A549 (cell line): ENCODE results near the gene LCOR. TPM values are rescaled to one million over a fixed set of nuclear protein-coding genes. Genes with fewer than 3 reads are reported as not detected.

ENCODE experiments used
- ATAC-seq, 2 experiments: fragments of 200-7000 bp in 1 of 2; fragments of >200 bp in 1 of 2; cut with Nextera tagmentation in 1 of 2; cut with Tn5 transposase in 1 of 2; 3 replicates each; pipeline versions ENCODE4 v1.8.0 to v1.9.1; 2018 to 2020; ENCODE audit warnings: mild to moderate bottlenecking in 1 of 2, moderate library complexity in 1 of 2
- CTCF ChIA-PET: fragments of 300-600 bp; sonication (Branson Sonifier 250); formaldehyde crosslinking; extraction: SDS; loops from one replicate; lab custom pipeline; 2021; ENCODE audit warnings: antibody characterized with exemption, inconsistent platforms; lab: Yijun Ruan, JAX
- POLR2A ChIA-PET: fragments of 350-600 bp; formaldehyde crosslinking; extraction: SDS; loops from one replicate; lab custom pipeline; 2021; ENCODE audit warnings: antibody characterized with exemption, inconsistent platforms; lab: Yijun Ruan, JAX
- DNase-seq, 2 experiments: peaks; one replicate each; pipeline versions ENCODE4 v3.0.0 to v3.0.0-alpha.2; 2011 to 2016; ENCODE audit warnings: low read depth in 1 of 2, low spot score in 1 of 2
- FAIRE-seq: peaks from 2 replicates; lab custom pipeline; 2011; peaks lifted over from hg19 to GRCh38; lab: Jason Lieb, UNC
- H3K27ac ChIP-seq, 2 experiments: fragments of >200 bp; sonication (Bioruptor Twin); formaldehyde crosslinking; 3 replicates each; pipeline ENCODE4 v1.5.1; 2016 to 2017
- H3K4me1 ChIP-seq: fragments of >200 bp; sonication (Bioruptor Twin); formaldehyde crosslinking; 3 replicates; pipeline ENCODE4 v1.6.1; 2016
- H3K4me2 ChIP-seq: fragments of >200 bp; sonication (Bioruptor Twin); formaldehyde crosslinking; 3 replicates; pipeline ENCODE4 v1.6.1; 2016
- H3K4me3 ChIP-seq: fragments of >200 bp; sonication (Bioruptor Twin); formaldehyde crosslinking; 3 replicates; pipeline ENCODE4 v1.5.1; 2016
- H3K9me3 ChIP-seq: fragments of >200 bp; sonication (Bioruptor Twin); formaldehyde crosslinking; 3 replicates; pipeline ENCODE4 v1.6.1; 2016
- BHLHE40 ChIP-seq: IDR thresholded peaks from 2 replicates; pipeline ENCODE4 v1.6.1; 2012; ENCODE audit warnings: low read depth, low read length, inconsistent platforms
- CHD4 ChIP-seq: fragments of 200-600 bp; sonication (generic); IDR thresholded peaks from 2 replicates; pipeline ENCODE4 v1.6.1; 2016; ENCODE audit warnings: antibody characterized with exemption, mild to moderate bottlenecking, borderline replicate concordance
- E2F6 ChIP-seq: IDR thresholded peaks from 2 replicates; pipeline ENCODE4 v1.6.1; 2012; ENCODE audit warnings: low read depth, borderline replicate concordance
- FOSL2 ChIP-seq, 2 experiments: fragments of 450-650 bp in 1 of 2; fragments of >200 bp in 1 of 2; sonication (Bioruptor Twin) in 1 of 2; formaldehyde crosslinking; IDR thresholded peaks; 2 replicates each; pipeline versions ENCODE4 v1.5.0 to v1.6.1; 2016 to 2020; ENCODE audit warnings: mild to moderate bottlenecking in 1 of 2, moderate library complexity in 1 of 2
- GATA3 ChIP-seq: IDR thresholded peaks from 2 replicates; pipeline ENCODE4 v1.6.1; 2012; ENCODE audit warnings: borderline replicate concordance
- HOXA7 ChIP-seq: fragments of 250-450 bp; sonication (Bioruptor Pico); IDR thresholded peaks from 2 replicates; pipeline ENCODE4 v1.5.0; 2020; ENCODE audit warnings: mild to moderate bottlenecking, moderate library complexity
- HOXB13 ChIP-seq: fragments of 250-450 bp; sonication (Bioruptor Pico); IDR thresholded peaks from 2 replicates; pipeline ENCODE4 v1.5.0; 2020; ENCODE audit warnings: low read depth, mild to moderate bottlenecking, moderate library complexity
- JUN ChIP-seq, 2 experiments: fragments of >200 bp; sonication (Bioruptor Twin); formaldehyde crosslinking; IDR thresholded peaks; 2 replicates in 1 of 2; 3 replicates in 1 of 2; pipeline ENCODE4 v1.6.1; 2016 to 2017
- KDM1A ChIP-seq: fragments of 200-600 bp; sonication (generic); IDR thresholded peaks from 2 replicates; pipeline ENCODE4 v1.6.1; 2016; ENCODE audit warnings: low read depth, mild to moderate bottlenecking
- MAFK ChIP-seq: fragments of 450-650 bp; IDR thresholded peaks from 2 replicates; pipeline ENCODE4 v1.6.1; 2014; ENCODE audit not compliant: partially characterized antibody
- MAZ ChIP-seq: fragments of 150-350 bp; IDR thresholded peaks from 2 replicates; pipeline ENCODE4 v1.6.1; 2014; ENCODE audit warnings: antibody characterized with exemption, low read depth, low read length, borderline replicate concordance
- MYC ChIP-seq: IDR thresholded peaks from 2 replicates; pipeline ENCODE4 v1.6.1; 2012; ENCODE audit warnings: mild to moderate bottlenecking, inconsistent platforms, low read length, improper control_type of control experiment, borderline replicate concordance
- NFE2L2 ChIP-seq: fragments of 150-350 bp; conservative IDR thresholded peaks from 2 replicates; pipeline ENCODE4 v1.6.1; 2014; ENCODE audit warnings: low read length
- NPAS2 ChIP-seq: fragments of 250-450 bp; sonication (Bioruptor Pico); IDR thresholded peaks from 2 replicates; pipeline ENCODE4 v1.8.0; 2022; ENCODE audit warnings: mild to moderate bottlenecking, moderate library complexity, borderline replicate concordance
- POLR2A ChIP-seq: IDR thresholded peaks from 2 replicates; pipeline ENCODE4 v1.6.1; 2012; ENCODE audit warnings: mild to moderate bottlenecking, low read length
- RARB ChIP-seq: fragments of 250-450 bp; sonication (Bioruptor Pico); IDR thresholded peaks from 2 replicates; pipeline ENCODE4 v1.8.0; 2021; ENCODE audit warnings: mild to moderate bottlenecking, moderate library complexity
- SREBF2 ChIP-seq: fragments of 450-650 bp; IDR thresholded peaks from 2 replicates; pipeline ENCODE4 v1.6.1; 2014; ENCODE audit warnings: mild to moderate bottlenecking, moderate library complexity
- TFCP2L1 ChIP-seq: fragments of 250-450 bp; sonication (Bioruptor Pico); IDR thresholded peaks from 2 replicates; pipeline ENCODE4 v1.5.0; 2021; ENCODE audit warnings: mild to moderate bottlenecking
- TP53 ChIP-seq: fragments of 250-450 bp; sonication (Bioruptor Pico); IDR thresholded peaks from 2 replicates; pipeline ENCODE4 v1.5.0; 2021; ENCODE audit warnings: mild to moderate bottlenecking, moderate library complexity
- ZNF302 ChIP-seq: fragments of 250-450 bp; sonication (Bioruptor Pico); IDR thresholded peaks from 2 replicates; pipeline ENCODE4 v1.9.0; 2021; ENCODE audit warnings: inconsistent platforms, mild to moderate bottlenecking, moderate library complexity
- ZSCAN20 ChIP-seq: fragments of 250-450 bp; sonication (Bioruptor Pico); IDR thresholded peaks from 2 replicates; pipeline ENCODE4 v1.8.0; 2022; ENCODE audit warnings: mild to moderate bottlenecking, moderate library complexity
- WGBS: methylation state at CpG from one replicate; pipeline ENCODE4 v1.1.6; 2017; ENCODE audit errors: missing lambda C conversion rate; 5-methylcytosine and 5-hydroxymethylcytosine counted together
- polyA plus RNA-seq, 4 experiments: library from polyadenylated mRNA; depleted of rRNA in 3 of 4; stranded (reverse); fragments of >200 nt; fragmentation: RNase III in 1 of 4; extraction: RNeasy Plus Mini Kit Qiagen cat#74134 plus additional on column Dnase treatment in 1 of 4; gene quantifications; 2 replicates in 3 of 4; 3 replicates in 1 of 4; pipeline ENCODE4 v1.2.3, GENCODE V29; 2011 to 2017
- TF ChIP-seq, protein P1 (sequence below): fragments of 250-450 bp; sonication (Bioruptor Pico); IDR thresholded peaks from 2 replicates; pipeline ENCODE4 v1.5.0; 2021; ENCODE audit warnings: mild to moderate bottlenecking, moderate library complexity, borderline replicate concordance

Gene LCOR
- polyA plus RNA-seq, 2 of the 4 experiments (the other 2 are of a cell fraction), result 4.8 to 17.6 TPM

DNA sequence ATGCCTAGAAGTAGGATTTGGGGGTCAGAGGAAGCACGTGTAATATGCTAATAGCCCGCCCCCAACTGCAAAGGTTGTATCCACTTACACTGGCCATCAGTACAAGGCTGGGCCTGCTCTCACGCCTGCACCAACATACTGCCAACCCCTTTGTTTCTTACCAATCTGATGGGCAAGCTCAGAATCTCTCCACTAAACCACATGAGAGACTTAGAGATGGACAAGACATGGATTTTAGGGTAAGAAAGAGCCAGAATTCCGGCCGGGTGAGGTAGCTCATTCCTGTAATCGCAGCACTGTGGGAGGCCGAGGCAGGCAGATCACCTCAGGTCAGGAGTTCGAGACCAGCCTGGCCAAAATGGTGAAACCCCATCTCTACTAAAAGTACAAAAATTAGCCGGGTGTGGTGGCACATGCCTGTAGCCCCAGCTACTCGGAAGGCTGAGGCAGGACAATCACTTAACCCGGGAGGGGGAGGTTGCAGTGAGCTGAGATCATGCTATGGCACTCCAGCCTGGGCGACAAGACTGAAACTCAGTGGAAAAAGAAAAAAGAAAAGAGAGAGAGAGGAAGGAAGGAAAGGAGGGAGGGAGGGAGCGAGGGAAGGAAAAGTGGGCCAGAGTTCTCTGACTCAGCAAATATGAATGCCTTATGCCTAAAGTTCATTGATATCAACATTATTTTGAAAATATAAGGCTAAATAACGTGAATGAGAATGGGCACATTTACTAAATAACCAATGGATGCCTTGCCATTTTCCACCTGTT is 191.5 kb downstream of the LCOR start:
- H3K4me2 ChIP-seq, result peak overlapping the region; percentile 73
- TF ChIP-seq RARB (CRISPR knock-in tag) (no peak), KDM1A (no peak), MAFK (peak; percentile 96)

DNA sequence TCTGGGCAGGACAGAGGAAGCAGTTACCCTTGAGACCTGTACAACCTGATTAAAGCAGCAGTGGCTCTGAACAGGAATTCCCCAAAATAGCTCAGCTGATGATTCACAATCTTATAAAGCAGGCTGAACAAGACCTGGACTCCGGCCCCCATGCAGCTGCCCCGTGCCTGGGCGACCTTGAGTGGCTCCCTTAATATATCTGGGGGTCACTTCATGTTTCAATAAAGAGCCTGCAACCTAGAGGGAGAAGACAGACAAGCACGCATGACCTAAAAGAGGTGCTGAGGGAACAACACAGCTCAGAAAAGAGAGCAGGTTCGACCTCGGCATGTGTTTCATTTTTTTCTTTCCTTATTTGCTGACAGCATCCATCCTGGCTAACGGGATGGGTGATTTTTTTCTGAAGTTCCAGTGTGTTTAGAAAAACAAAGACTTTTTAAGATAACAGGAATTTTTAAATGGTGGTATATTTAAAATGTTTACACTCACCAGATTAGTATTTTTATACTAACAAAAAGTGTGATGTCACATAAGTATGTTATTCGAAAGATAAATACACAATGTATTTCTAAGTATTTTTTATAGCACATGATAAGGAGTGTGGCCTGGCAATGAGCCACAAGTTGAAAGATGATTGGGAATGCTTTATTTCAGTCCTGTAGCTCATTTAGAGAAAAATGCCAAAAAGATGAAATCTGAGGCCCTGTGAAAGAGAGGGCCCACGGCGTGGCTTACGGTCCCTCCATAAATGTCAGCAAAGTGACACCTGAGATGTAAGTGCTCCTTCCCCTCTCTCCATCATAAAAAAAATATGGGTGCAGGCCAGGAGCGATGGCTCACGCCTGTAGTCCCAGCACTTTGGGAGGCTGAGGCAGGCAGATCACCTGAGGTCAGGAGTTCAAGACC is 192.3 kb downstream of the LCOR start:
- no peak overlapping the region for H3K4me3 ChIP-seq
- TF ChIP-seq JUN (IDR thresholded peaks at IDR 0.05) (peak in 1 of 2 experiments; percentile 25; a peak in 1 of 5 replicates), MYC (no peak), ZNF302 (CRISPR knock-in tag) (no peak), E2F6 (no peak), ZSCAN20 (CRISPR knock-in tag) (no peak), MAZ (no peak), NFE2L2 (no peak), HOXA7 (CRISPR knock-in tag) (no peak), TFCP2L1 (no peak), CHD4 (no peak), GATA3 (peak; percentile 7; the same call in 1 of the 2 replicates), TP53 (CRISPR knock-in tag) (no peak), HOXB13 (CRISPR knock-in tag) (no peak), BHLHE40 (no peak), NPAS2 (CRISPR knock-in tag) (no peak), MAFK (no peak), POLR2A (no peak), KDM1A (no peak), SREBF2 (no peak), FOSL2 (IDR thresholded peaks at IDR 0.05) (no peak; the same call in 1 of the 2 replicates), FOSL2 (CRISPR knock-in tag; IDR thresholded peaks at IDR 0.05) (peak; percentile 52)
- TF ChIP-seq, protein P1, sequence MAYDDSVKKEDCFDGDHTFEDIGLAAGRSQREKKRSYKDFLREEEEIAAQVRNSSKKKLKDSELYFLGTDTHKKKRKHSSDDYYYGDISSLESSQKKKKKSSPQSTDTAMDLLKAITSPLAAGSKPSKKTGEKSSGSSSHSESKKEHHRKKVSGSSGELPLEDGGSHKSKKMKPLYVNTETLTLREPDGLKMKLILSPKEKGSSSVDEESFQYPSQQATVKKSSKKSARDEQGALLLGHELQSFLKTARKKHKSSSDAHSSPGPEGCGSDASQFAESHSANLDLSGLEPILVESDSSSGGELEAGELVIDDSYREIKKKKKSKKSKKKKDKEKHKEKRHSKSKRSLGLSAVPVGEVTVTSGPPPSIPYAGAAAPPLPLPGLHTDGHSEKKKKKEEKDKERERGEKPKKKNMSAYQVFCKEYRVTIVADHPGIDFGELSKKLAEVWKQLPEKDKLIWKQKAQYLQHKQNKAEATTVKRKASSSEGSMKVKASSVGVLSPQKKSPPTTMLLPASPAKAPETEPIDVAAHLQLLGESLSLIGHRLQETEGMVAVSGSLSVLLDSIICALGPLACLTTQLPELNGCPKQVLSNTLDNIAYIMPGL, result no peak
- WGBS, result 30% methylated on average over 13 of the region's 13 CpGs
- H3K9me3 ChIP-seq, result no peaks in the 10 kb centered on the region
- peaks cover 28% of the 10 kb centered on the region for H3K4me1 ChIP-seq
- ChIA-PET CTCF (interaction anchor here (0.8 to 5.9 kb wide), 15 partner anchors 8 to 690 kb away, joined by 3 to 70 read pairs (median 5); no protein-coding TSS in a partner anchor), POLR2A (interaction anchor here (1.0 kb wide), 1 partner anchor 192 kb away, joined by 6 read pairs; the partner anchor contains the start of gene LCOR)
- DNase-seq (peak; percentile 66 to 70), ATAC-seq (peak; percentile 81 to 87), FAIRE-seq (no peak)
- peak overlapping the region; percentile 73 for H3K4me2 ChIP-seq
- H3K27ac ChIP-seq, result peak overlapping the region; percentile 49 to 82

More for the DNA sequence above, 191.5 kb downstream of the LCOR start:
- ATAC-seq (peak; percentile 7 to 17; a peak in 4 of 6 replicates), DNase-seq (no peak), FAIRE-seq (no peak)
- Histone ChIP-seq H3K4me3 (no peak overlapping the region), H3K4me1 (peaks cover 28% of the 10 kb centered on the region), H3K9me3 (no peaks in the 10 kb centered on the region), H3K27ac (peak overlapping the region; percentile 49 to 82)
- ChIA-PET POLR2A (interaction anchor here (1.0 kb wide), 1 partner anchor 191 kb away, joined by 6 read pairs; the partner anchor contains the start of gene LCOR), CTCF (interaction anchor here (1.0 to 5.9 kb wide), 3 partner anchors 12 to 187 kb away, joined by 3 to 70 read pairs (median 24); no protein-coding TSS in a partner anchor)
- 73% methylated on average over 14 of the region's 14 CpGs for WGBS
